ENCODE measurements around the gene ANKRD29. TPM values are rescaled to one million over a fixed set of nuclear protein-coding genes. Genes with fewer than 3 reads are reported as not detected.

ANKRD29 gene
- total and polyA plus RNA-seq, 2 donors (not counting 1 experiment from before 2014, with no cell fraction given), result 2.0 to 6.9 TPM

- Histone ChIP-seq H3K9ac (ENCODE audit: insufficient read depth, low read length) (no peak overlapping the region), H3K27ac (ENCODE audit: insufficient read depth, low read length) (no peak overlapping the region), H3K79me2 (ENCODE audit: control insufficient read depth, insufficient read depth, low read length) (no peaks in the 10 kb centered on the region), H3K9me3 (ENCODE audit: control insufficient read depth, insufficient read depth, low read depth, low read length) (no peaks in the 10 kb centered on the region), H2AFZ (ENCODE audit: low read length) (no peak overlapping the region), H4K20me1 (ENCODE audit: control insufficient read depth, extremely low read depth, insufficient read depth, low read length) (no peaks in the 10 kb centered on the region), H3K27me3 (ENCODE audit: control insufficient read depth, insufficient read depth, low read length) (peaks cover 6% of the 10 kb centered on the region), H3K36me3 (ENCODE audit: control insufficient read depth, insufficient read depth, low read length) (no peaks in the 10 kb centered on the region), H3K4me3 (replicated peaks in 1 of 4; ENCODE audit: control extremely low read depth in 1 of 4, insufficient read depth in 1 of 4, low read depth in 3 of 4, low read length in 4 of 4) (peak overlapping the region in 3 of 4 experiments; percentile 41 to 57 (median 47)), H3K4me1 (ENCODE audit: control insufficient read depth, extremely low read depth, insufficient read depth, low read length) (no peaks in the 10 kb centered on the region), H3K4me2 (ENCODE audit: extremely low read depth, insufficient read depth, low read length) (peak overlapping the region; percentile 88)
- no peak for DNase-seq (ENCODE audit: low read depth in 2 of 2)
- TF ChIP-seq CTCF (conservative IDR thresholded peaks at IDR 0.05 in 1 of 2, IDR thresholded peaks at IDR 0.05 in 1 of 2; ENCODE audit: low read depth in 1 of 2, low read length in 2 of 2) (no peak), EZH2 (IDR thresholded peaks at IDR 0.05; ENCODE audit: low read length, missing control alignments) (peak; percentile 69)
Measured at GRCh38 chr18:23689616-23690504, 27.1 kb upstream of the ANKRD29 start.

GRCh38 chr18:23689031-23689615, 26.4 kb upstream of the ANKRD29 start, which contains the start of gene LAMA3:
Gene LAMA3 (plus strand): TSS chr18:23689453. CDS start chr18:23689684, 231 bp downstream.
- Histone ChIP-seq H3K4me1 (ENCODE audit: control insufficient read depth, extremely low read depth, insufficient read depth, low read length) (no peaks in the 10 kb centered on the region), H3K36me3 (ENCODE audit: control insufficient read depth, insufficient read depth, low read length) (no peaks in the 10 kb centered on the region), H2AFZ (ENCODE audit: low read length) (no peak within 1 kb of the TSS), H3K27ac (ENCODE audit: insufficient read depth, low read length) (no peak within 1 kb of the TSS), H3K9me3 (ENCODE audit: control insufficient read depth, insufficient read depth, low read depth, low read length) (no peaks in the 10 kb centered on the region), H3K9ac (ENCODE audit: insufficient read depth, low read length) (no peak within 1 kb of the TSS), H3K27me3 (ENCODE audit: control insufficient read depth, insufficient read depth, low read length) (peaks cover 6% of the 10 kb centered on the region), H3K4me3 (replicated peaks in 1 of 4; ENCODE audit: control extremely low read depth in 1 of 4, insufficient read depth in 1 of 4, low read depth in 3 of 4, low read length in 4 of 4) (peak within 1 kb of the TSS; percentile 12 to 57 (median 44)), H3K4me2 (ENCODE audit: extremely low read depth, insufficient read depth, low read length) (peak within 1 kb of the TSS; percentile 88), H4K20me1 (ENCODE audit: control insufficient read depth, extremely low read depth, insufficient read depth, low read length) (no peaks in the 10 kb centered on the region), H3K79me2 (ENCODE audit: control insufficient read depth, insufficient read depth, low read length) (no peaks in the 10 kb centered on the region)
- TF ChIP-seq CTCF (conservative IDR thresholded peaks at IDR 0.05 in 1 of 2, IDR thresholded peaks at IDR 0.05 in 1 of 2; ENCODE audit: low read depth in 1 of 2, low read length in 2 of 2) (peak; percentile 10 to 11), EZH2 (IDR thresholded peaks at IDR 0.05; ENCODE audit: low read length, missing control alignments) (no peak)
- peak in 1 of 2 donors; percentile 36 for DNase-seq (ENCODE audit: low read depth in 2 of 2)

GRCh38 chr18:23688528-23688927, 25.8 kb upstream of the ANKRD29 start:
- H3K4me3 ChIP-seq (replicated peaks in 1 of 4; ENCODE audit: control extremely low read depth in 1 of 4, insufficient read depth in 1 of 4, low read depth in 3 of 4, low read length in 4 of 4), result peak overlapping the region in 1 of 4 experiments; percentile 57
- DNase-seq (ENCODE audit: low read depth in 2 of 2), result no peak
- peaks cover 6% of the 10 kb centered on the region for H3K27me3 ChIP-seq (ENCODE audit: control insufficient read depth, insufficient read depth, low read length)
- no peak for TF ChIP-seq CTCF (conservative IDR thresholded peaks at IDR 0.05 in 1 of 2, IDR thresholded peaks at IDR 0.05 in 1 of 2; ENCODE audit: low read depth in 1 of 2, low read length in 2 of 2)
- no peaks in the 10 kb centered on the region for H4K20me1 ChIP-seq (ENCODE audit: control insufficient read depth, extremely low read depth, insufficient read depth, low read length)
- H3K9ac ChIP-seq (ENCODE audit: insufficient read depth, low read length), result no peak overlapping the region
- peak overlapping the region; percentile 88 for H3K4me2 ChIP-seq (ENCODE audit: extremely low read depth, insufficient read depth, low read length)
- no peaks in the 10 kb centered on the region for H3K36me3 ChIP-seq (ENCODE audit: control insufficient read depth, insufficient read depth, low read length)
- no peak overlapping the region for H3K27ac ChIP-seq (ENCODE audit: insufficient read depth, low read length)
- no peaks in the 10 kb centered on the region for H3K9me3 ChIP-seq (ENCODE audit: control insufficient read depth, insufficient read depth, low read depth, low read length)
- H3K4me1 ChIP-seq (ENCODE audit: control insufficient read depth, extremely low read depth, insufficient read depth, low read length), result no peaks in the 10 kb centered on the region
- no peaks in the 10 kb centered on the region for H3K79me2 ChIP-seq (ENCODE audit: control insufficient read depth, insufficient read depth, low read length)
- no peak overlapping the region for H2AFZ ChIP-seq (ENCODE audit: low read length)

Data from fibroblast of lung (primary cell).